ENCODE results near the gene TBX15.

Gene TBX15

DNA sequence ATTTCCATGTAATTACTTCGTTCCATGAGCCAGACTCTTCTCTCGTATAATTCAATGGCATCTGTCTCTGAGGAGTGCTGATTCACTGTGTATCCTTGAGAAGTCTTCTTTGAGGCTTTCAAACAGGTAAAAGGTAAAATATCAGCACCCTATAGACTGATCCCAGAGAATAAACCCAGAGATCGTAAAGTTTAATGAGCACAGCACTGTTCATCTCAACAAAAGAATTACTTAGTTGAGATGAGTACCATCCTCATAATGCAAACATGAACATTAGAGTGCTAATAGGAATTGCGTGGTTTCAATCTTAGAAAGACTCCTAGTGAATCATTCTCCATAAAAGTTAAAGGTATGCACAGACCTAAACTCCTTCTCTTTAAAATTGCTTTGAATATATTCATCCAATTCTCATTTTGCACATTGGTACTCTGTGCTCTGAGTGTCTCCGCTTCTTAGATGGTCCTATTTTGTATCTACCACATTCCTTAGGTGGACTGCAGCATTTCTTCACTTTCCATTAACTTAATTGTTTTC, 97.2 kb downstream of the TBX15 start:
- in situ Hi-C loops (cut with MboI; ENCODE audit: low pct_unique_long_range_greater_than_20kb, low sequenced_read_pairs, unreplicated experiment): no loop called here
- TF ChIP-seq, protein P1, sequence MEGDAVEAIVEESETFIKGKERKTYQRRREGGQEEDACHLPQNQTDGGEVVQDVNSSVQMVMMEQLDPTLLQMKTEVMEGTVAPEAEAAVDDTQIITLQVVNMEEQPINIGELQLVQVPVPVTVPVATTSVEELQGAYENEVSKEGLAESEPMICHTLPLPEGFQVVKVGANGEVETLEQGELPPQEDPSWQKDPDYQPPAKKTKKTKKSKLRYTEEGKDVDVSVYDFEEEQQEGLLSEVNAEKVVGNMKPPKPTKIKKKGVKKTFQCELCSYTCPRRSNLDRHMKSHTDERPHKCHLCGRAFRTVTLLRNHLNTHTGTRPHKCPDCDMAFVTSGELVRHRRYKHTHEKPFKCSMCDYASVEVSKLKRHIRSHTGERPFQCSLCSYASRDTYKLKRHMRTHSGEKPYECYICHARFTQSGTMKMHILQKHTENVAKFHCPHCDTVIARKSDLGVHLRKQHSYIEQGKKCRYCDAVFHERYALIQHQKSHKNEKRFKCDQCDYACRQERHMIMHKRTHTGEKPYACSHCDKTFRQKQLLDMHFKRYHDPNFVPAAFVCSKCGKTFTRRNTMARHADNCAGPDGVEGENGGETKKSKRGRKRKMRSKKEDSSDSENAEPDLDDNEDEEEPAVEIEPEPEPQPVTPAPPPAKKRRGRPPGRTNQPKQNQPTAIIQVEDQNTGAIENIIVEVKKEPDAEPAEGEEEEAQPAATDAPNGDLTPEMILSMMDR (IDR thresholded peaks at IDR 0.05; ENCODE audit: extremely low read depth, insufficient read depth, missing control alignments): no peak
- DNase-seq (ENCODE audit: low spot score): no peak

DNA sequence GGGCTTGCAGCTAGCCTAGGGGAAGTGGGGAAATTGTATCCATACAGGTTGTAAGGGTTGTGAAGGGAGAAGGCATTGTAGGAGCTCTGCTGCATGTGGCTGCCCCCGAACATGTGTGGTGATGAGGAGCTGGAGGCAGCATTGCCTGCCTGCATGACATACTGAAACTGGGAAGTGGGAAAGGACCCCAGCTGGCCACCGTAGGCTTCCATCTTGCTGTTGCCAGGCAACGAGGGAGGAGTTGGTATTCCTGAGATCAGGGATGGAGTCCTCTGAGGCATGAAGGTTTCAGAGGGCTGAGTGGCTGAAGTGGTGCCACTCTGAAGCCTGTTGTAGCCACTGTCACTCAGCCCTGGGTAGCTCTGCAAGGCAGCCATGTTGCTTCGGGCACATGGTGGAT, 103.2 kb downstream of the TBX15 start:
- in situ Hi-C loops (cut with MboI; ENCODE audit: low pct_unique_long_range_greater_than_20kb, low sequenced_read_pairs, unreplicated experiment): no loop called here
- TF ChIP-seq, protein P1 (IDR thresholded peaks at IDR 0.05; ENCODE audit: extremely low read depth, insufficient read depth, missing control alignments): no peak
- DNase-seq (ENCODE audit: low spot score): no peak

DNA sequence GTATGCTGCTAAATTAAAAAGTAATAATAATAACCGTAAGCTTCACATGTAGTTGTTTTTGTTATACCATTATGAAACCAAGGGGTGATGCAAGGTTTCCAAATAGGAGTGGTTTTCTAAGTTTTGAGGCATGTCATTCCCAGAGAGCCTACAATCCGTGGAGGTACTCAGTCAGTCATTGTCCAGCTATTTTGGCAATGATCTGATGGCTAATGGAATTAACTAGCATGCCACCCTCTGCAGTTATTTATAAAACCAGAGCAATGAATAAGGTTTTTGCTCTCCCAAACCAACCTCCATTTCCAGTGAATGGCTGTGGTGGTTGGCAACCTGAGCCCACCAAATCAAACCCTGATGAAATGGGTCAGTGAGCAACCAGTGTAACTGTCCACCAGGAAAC, 106.4 kb downstream of the TBX15 start:
- TF ChIP-seq, protein P1 (IDR thresholded peaks at IDR 0.05; ENCODE audit: extremely low read depth, insufficient read depth, missing control alignments): no peak
- in situ Hi-C loops (cut with MboI; ENCODE audit: low pct_unique_long_range_greater_than_20kb, low sequenced_read_pairs, unreplicated experiment): no loop called here
- DNase-seq (ENCODE audit: low spot score): no peak

DNA sequence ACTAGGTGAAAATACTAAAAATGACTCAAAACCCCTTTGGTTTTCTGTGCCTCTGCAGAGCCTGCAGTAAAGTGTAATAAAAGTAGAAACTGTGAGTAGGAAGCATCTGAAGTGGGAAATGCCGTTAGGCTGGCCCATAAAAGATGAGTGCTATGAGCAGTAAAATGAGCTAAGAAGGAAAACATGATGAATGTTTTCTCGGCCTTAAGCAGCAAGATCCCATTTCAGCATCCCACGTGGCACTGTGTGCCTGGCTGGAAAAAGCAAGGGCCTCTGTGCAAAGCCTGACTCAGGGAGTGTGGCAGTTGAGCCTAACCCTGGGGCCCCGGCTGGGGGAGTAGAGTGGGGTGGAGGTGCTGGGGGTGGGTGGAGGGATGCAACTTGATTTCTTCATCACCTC, 109.5 kb downstream of the TBX15 start:
- in situ Hi-C loops (cut with MboI; ENCODE audit: low pct_unique_long_range_greater_than_20kb, low sequenced_read_pairs, unreplicated experiment): no loop called here
- DNase-seq (ENCODE audit: low spot score): no peak
- TF ChIP-seq, protein P1 (IDR thresholded peaks at IDR 0.05; ENCODE audit: extremely low read depth, insufficient read depth, missing control alignments): no peak

DNA sequence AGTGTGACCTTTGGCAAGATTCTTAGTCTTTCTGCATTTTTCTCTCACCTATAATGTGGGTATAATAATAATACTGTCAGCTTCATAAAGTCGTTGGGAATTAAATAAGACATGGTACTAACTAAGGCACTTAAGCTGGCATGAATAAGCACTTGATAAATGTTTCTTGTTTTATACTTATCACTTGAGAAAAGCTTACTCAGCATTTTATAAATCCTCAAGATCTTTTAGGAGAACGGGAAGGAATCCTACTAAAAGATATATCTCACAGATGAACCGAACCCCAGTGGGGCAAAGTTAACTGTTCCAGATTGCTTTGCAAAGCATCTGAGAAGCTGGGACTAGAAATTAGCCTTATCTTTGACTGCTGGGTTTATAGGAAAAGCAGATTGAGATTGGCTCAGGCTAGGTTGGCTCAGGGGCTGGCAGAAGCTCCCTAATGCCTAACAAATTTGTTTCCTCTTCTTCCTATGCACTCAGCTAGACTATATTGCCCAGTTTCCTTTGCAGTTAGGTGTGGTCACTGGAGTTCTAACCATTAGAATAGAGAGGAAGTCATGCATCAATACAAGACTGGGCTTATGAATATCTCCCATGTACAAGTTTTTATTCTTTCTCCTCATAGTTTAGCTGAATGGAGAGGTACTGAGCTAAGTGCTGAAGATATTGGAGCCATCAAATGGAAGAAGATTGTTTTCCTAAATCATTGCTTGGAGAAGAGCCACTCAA, 110.3 kb downstream of the TBX15 start:
- TF ChIP-seq, protein P1 (IDR thresholded peaks at IDR 0.05; ENCODE audit: extremely low read depth, insufficient read depth, missing control alignments): no peak
- no peak for DNase-seq (ENCODE audit: low spot score)
- in situ Hi-C loops (cut with MboI; ENCODE audit: low pct_unique_long_range_greater_than_20kb, low sequenced_read_pairs, unreplicated experiment): no loop called here

DNA sequence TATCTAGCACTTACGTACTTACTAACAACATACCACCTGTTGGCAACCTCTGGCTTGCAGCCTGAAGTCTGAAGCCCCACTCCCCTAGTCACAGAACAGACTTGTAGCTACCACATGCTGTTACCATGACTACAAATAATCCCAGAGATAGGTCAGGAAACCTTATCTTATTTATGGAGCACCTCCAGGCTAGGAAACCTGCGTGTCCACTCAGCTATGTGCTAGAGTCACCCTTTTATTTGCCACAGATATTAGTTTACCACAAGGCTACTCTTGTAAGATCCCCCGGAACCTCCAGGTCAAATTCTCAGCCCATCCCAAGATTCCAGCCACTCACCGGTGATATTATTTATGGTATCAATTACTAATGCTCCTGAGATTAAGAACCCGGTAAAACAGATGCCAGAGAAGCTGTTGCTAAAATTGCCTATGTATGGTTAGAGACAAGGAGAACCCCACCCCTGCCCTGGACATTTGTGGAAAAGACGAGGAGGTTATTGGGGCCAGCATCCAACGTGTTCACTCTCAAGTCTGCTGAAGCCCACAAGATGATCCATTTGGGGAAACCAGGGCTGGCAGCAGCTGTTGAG, 116.5 kb downstream of the TBX15 start:
- DNase-seq (ENCODE audit: low spot score): no peak
- TF ChIP-seq, protein P1 (IDR thresholded peaks at IDR 0.05; ENCODE audit: extremely low read depth, insufficient read depth, missing control alignments): no peak
- in situ Hi-C loops (cut with MboI; ENCODE audit: low pct_unique_long_range_greater_than_20kb, low sequenced_read_pairs, unreplicated experiment): no loop called here
